Astrocyte of the hippocampus (primary cell): ENCODE measurements around the gene ROBO3.
A peak's percentile ranks its signal among the peaks of the same experiment; 100 is the strongest.

Experiments
- DNase-seq: peaks from one replicate; pipeline ENCODE4 v3.0.0; 2011; ENCODE audit warnings: low read depth, low spot score

Gene ROBO3

GRCh38 chr11:124892750-124893454 is 27.7 kb downstream of the ROBO3 start:
- no peak for DNase-seq

DNA sequence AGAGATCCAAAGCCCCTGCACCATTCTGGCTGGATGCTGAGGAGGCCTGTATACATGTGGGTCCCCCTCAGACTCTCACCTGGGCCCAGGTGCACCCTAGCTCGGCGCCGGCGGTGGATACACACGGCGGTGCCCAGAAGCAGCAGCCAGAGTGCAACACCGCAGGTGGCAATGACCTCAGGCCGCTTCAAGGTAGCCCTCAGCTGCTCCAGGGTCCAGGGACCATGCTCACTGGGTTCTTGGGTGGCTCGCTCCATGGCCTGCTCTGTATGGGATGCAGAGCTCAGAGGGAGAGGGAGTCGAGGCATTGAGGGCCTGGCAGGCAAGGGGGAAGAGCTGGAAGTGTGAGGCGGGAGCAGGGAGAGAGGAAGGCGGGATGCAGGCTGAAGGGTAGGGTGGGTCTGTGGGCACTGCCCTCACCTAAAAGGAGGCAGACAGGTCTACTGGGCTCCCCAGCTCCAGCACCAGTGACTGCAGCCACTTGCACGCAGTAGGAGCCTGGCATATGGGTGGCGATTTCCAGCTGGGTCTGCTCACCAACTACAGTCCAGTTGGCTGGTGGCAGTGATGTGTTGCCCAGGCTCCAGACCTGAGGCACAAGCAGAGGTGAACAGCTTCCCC is 28.7 kb downstream of the ROBO3 start:
- DNase-seq, result no peak

DNA sequence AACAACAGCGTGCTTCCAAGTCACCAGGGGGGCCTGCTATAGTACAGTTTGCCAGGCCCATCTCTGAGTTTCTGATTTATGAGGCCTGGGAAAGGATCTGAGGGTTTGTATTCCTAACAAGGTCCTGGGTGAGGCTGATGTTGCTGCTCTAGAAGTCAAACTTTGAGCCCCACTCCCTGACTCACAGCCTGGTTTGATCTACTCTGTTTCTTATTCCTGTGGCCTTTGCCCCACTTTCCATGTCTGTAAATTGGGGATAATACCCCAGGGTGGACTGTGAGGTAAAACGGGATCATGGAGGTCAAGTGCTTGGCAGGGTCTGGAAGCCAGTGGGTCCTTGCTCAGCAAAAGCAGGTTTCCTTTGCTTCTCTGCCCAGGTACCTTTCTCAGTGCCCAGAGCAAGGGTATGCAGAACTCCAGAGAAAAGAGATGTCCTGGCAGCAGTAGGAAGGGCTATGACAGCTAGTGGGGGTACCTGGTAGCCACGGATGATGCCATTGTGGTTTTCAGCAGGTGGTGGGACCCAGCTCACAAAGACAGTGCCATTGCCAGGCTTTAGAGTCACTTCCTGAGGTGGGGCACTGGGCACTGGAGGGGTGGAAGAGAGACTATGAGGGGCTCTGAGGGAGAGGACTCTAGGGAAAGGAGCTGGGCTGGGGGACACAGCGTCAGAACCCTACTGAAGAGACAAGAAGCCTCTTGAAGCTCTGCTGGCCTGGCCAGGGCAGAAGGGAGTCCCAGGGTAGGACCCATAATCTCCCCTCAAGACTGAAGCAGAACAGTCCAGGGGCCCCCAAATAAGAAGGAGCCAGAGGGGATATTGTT is 29.6 kb downstream of the ROBO3 start:
- no peak for DNase-seq

- DNase-seq, result no peak
Observed at GRCh38 chr11:124895471-124895971, 30.3 kb downstream of the ROBO3 start.

DNA sequence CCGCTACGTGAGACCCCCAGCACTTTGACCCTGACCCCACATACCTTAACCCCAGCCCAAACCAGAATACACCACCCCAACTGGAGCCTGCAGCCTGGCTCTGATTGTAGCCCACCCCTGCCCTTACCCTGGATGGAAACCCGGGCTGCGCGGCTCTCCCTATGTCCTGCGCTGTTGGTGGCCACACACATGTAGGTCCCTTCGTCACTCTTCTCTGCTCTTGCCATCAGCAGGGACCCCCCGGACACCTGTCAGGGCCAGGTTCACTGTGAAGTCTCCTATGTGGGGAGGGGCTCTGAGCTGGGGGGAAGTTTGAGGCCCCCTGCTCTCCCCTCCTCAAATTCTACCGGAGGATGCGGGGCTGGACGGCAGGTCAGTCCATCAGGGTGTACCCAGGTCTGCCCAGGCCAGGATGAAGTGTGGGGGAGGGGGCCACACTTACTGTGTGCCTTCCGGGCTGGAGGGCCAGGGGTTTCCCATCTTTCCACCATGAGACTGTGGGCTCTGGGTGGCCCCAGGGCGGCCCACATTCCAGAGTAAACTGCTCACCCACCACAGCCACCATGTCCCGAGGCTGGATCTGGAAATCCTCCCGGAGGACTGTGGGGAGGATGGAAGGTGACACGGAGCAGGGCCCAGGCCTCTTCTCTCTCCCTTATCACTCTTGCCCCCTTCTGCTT is 31.0 kb downstream of the ROBO3 start:
- peak; percentile 54 for DNase-seq

GRCh38 chr11:124896821-124897391 is 31.7 kb downstream of the ROBO3 start:
- no peak for DNase-seq

DNA sequence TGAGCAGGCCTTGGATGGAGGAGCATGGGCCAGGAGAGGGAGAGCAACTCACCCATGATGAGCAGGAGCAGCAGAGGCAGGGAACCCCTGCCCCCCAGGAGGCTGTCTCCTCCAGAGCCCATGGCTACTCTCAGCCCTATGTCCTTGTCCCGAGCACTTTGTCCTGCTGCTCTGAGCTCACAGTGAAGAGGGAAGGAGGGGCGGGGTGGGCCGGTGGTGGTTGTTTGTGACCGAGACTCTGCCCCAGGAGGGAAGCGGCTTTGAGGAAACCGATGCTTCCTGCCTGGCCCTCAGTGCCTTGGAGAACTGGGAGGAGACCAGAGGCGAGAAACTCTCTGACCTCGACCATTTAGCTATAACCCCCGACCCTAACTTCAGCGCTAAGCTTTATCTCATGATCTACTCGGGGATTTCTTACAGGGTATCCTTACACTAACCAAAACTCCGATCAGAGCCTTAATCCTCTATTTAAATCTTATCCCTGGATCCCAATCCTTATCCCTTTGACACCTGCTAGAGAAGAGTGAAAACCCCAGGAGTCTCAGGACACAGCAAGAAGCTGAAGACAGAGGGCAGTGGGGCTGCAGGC is 32.5 kb downstream of the ROBO3 start, which contains the start of gene ROBO4:
Gene ROBO4 (minus strand): TSS at position 192 of the 589 bp plus-strand sequence. CDS start 70 bp downstream, at position 122.
- DNase-seq, result no peak

DNA sequence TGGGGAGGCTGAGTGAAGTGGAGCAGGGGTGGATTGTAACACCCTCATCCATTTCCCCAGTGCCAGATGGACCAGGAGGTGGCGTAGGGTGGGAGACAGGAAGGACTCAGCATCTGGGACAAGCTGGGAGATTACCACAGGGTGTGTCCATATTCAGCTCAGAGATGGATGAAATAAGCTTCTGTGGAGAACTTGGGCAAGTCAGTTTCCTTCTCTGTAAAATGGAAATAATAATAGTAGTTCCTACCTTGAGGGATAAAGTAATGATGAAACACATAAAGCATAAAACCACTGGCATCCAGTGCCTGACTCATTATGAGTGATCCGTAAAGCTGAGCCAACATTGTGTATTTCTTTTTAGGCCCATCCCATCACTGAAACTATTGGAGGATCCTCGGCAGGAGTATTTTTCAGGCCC is 33.0 kb downstream of the ROBO3 start:
- DNase-seq, result peak; percentile 76

DNA sequence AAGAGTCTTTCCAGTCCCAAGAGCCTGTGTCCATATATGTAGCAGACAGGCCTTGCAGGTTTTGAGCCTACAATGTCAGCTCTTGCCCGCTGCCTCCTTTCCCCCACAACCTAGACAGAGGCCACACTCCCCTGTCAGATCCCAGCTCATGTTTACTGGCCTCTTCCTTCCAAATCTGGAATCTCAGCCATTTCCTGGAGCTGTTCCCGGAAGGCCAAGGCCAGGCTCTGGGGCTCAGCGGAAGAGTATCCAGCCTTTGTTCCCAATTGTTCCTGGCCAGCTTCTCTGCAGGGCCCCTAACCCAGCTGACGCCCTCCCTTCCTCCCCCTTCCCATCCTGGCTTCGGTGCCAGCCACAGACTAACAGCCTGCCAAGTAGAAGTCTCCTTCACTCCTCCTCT is 33.5 kb downstream of the ROBO3 start:
- peak; percentile 61 for DNase-seq

DNA sequence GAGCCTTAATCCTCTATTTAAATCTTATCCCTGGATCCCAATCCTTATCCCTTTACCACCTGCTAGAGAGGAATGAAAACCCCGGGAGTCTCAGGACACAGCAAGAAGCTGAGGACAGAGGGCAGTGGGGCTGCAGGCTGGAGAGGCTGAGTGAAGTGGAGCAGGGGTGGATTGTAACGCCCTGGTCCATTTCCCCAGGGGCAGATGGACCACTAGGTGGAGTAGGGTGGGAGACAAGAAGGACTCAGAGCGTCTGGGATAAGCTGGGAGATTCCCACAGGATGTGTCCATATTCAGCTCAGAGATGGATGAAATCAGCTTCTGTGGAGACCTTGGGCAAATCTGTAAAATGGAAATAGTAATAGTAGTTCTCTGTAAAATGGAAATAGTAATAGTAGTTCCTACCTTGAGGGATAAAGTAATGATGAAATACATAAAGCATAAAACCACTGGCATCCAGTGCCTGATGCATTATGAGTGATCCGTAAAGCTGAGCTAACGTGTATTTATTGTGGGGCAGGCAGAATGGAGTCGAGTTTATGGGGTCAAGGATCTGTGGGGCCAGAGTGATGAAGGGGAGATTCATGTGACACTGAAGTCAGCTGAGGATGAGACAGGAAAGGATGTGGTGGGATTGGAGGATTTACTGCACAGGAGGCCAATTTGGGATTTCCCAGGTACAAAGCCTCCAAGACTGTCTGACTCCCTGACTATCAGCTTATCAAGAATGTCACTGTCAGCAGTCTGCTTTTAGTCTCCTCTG is 34.3 kb downstream of the ROBO3 start:
- no peak for DNase-seq

DNA sequence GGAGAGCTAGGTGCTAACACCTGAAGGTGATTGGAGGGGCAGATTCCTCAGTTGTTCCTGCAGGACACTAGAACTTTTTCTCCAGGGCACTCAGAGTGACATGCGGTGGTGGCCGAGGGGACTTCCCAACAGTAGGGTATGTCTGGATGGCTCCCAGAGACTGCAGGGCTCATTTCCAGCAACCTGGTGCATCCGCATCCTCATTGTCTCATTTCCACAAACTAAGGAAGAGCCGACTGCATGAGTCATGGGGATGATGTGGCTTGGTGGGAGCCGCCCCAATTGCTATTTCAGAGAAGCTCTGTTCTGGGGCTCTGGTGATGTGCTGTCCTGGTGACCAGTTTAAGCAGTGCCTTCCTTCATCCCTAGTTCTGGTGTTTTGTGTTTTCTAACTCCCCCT is 35.2 kb downstream of the ROBO3 start:
- DNase-seq, result peak; percentile 56

DNA sequence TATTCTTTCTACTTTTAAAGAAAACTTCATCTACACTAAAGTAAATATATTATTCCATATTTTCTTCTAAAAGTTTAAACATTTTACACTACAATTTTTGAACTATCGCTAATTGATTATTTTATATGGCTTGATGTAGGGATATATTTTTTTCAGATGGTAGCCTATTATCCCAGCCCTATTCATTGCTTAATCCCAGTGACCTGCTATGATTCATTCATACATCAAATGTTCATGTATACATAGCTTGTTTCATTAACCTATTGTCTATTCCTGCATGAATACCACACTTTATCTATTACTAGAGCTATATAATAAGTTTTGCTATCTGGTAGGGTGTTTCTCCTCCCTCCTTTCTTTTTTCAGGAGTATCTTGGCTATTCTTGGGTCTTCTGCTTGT is 37.4 kb downstream of the ROBO3 start:
- no peak for DNase-seq

GRCh38 chr11:124915541-124916369 is 50.5 kb downstream of the ROBO3 start:
- no peak for DNase-seq

DNA sequence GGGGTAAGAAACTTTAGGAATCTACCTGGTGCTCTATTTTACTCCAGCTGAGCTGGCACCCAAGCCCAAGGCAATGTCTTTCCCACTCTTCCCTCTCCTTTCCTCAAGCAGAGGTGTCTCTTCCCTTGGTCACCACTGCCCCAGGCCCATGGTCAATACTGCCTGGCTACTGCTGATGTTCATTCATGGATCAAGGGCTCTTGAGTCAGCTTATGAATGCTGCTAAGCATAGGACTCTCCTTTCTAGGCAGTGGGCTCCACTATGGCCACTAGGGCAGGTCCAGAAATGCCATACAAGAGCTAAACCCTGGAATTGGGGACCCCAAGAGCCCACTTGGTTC is 51.1 kb downstream of the ROBO3 start:
- DNase-seq, result no peak

DNA sequence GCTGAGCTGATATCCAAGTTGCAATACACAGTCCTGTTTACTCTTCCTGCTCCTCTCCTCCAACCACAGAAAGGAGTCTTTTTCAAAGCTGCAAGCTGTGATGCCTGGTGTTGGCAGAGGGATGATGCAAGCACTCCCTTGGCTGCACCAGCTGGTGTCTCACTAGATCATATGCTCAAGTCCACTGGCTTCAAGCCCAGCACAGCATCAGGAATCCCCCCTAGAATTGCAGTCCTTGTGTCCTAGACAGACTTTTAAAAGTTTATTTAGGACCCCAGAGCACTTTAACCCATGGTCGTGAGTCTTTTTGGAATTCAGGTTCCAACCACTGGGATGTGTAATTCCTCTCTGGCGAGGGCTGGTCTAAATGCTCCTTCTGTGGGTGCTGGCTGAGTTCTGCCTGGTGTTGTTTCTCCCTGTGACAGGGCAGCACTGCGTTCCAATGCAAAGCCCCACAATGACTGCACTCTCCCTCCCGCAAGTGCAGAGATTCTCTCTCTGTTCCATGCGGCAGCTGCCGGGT is 51.9 kb downstream of the ROBO3 start:
- no peak for DNase-seq

DNA sequence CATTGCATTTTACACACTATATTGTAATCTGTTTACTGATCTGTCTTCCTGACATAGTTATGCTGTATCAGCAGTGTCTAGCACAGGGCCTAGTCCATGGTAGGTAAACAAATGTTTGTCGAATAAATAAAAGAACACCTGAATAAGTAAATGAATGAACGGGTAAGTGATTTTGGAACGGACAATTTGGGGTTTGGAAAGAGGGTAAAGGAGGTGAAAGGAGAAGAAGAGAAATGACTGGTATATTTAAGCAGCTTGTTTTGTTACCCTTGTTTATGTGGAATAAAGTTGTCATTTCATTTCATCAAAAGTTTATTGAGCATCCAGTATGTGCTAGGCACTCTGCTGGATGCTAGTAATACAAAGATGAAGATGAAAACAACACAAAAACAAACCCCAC is 53.7 kb downstream of the ROBO3 start, which contains the start of gene HEPN1:
Gene HEPN1 (plus strand): TSS at position 301 of the 400 bp plus-strand sequence.
- no peak for DNase-seq

- DNase-seq, result no peak
Observed at GRCh38 chr11:124919898-124920297, 54.7 kb downstream of the ROBO3 start.

- no peak for DNase-seq
Observed at GRCh38 chr11:124920356-124920755, 55.1 kb downstream of the ROBO3 start.
